CD14-positive monocyte (primary cell): ENCODE measurements around the gene DUOXA2. TPM values are rescaled to one million over a fixed set of nuclear protein-coding genes. Genes with fewer than 3 reads are reported as not detected.

Source experiments
- DNase-seq, 3 donors: peaks; one replicate each; pipeline ENCODE4 v3.0.0-alpha.2; 2011 to 2022
- H2AFZ ChIP-seq: 2 replicates; pipeline ENCODE4 v1.6.0; 2012; ENCODE audit warnings: mild to moderate bottlenecking, low read depth, low read length, inconsistent platforms; ENCODE audit not compliant: insufficient read depth, poor library complexity, severe bottlenecking
- H3K27ac ChIP-seq, 2 donors: 1 replicate in 1 of 2; 2 replicates in 1 of 2; pipeline ENCODE4 v1.5.1; 2012 to 2013; ENCODE audit warnings: low read length in 2 of 2, control low read depth in 1 of 2, inconsistent platforms in 1 of 2, low read depth in 1 of 2, mild to moderate bottlenecking in 1 of 2
- H3K27me3 ChIP-seq, 2 donors: one replicate each; pipeline versions ENCODE4 v1.6.0 to v1.6.1; 2011 to 2013; ENCODE audit warnings: low read length in 2 of 2; ENCODE audit not compliant: control insufficient read depth in 2 of 2, insufficient read depth in 2 of 2
- H3K36me3 ChIP-seq, 2 donors: replicated peaks in 1 of 2; 1 replicate in 1 of 2; 2 replicates in 1 of 2; pipeline versions ENCODE4 v1.5.1 to v1.6.1; 2012 to 2013; ENCODE audit warnings: low read length in 2 of 2, control low read depth in 1 of 2, inconsistent platforms in 1 of 2, mild to moderate bottlenecking in 1 of 2; ENCODE audit not compliant: insufficient read depth in 2 of 2, control insufficient read depth in 1 of 2
- H3K4me1 ChIP-seq, 2 donors: 1 replicate in 1 of 2; 2 replicates in 1 of 2; pipeline versions ENCODE4 v1.5.1 to v1.6.1; 2012 to 2013; ENCODE audit warnings: low read length in 2 of 2, control low read depth in 1 of 2, inconsistent platforms in 1 of 2, mild to moderate bottlenecking in 1 of 2, moderate library complexity in 1 of 2; ENCODE audit not compliant: insufficient read depth in 2 of 2, control insufficient read depth in 1 of 2
- H3K4me2 ChIP-seq: replicated peaks from 2 replicates; pipeline ENCODE3; 2012; ENCODE audit warnings: low read length, moderate library complexity, mild to moderate bottlenecking; ENCODE audit not compliant: poor library complexity, severe bottlenecking; ENCODE audit errors: extremely low read depth
- H3K4me3 ChIP-seq, 3 experiments: fragments of 200-600 bp in 1 of 3; sonication (generic) in 1 of 3; replicated peaks in 1 of 3; 1 replicate in 2 of 3; 2 replicates in 1 of 3; pipeline ENCODE4 v1.5.1; 2011 to 2013; ENCODE audit warnings: low read length in 3 of 3, mild to moderate bottlenecking in 3 of 3, control low read depth in 2 of 3, low read depth in 2 of 3, inconsistent platforms in 1 of 3, moderate library complexity in 1 of 3
- H3K79me2 ChIP-seq: 2 replicates; pipeline ENCODE4 v1.6.0; 2012; ENCODE audit warnings: mild to moderate bottlenecking, control low read depth, inconsistent platforms, low read length, moderate library complexity; ENCODE audit not compliant: insufficient read depth
- H3K9ac ChIP-seq: 2 replicates; pipeline ENCODE4 v1.6.0; 2017; ENCODE audit warnings: low read length, mild to moderate bottlenecking; ENCODE audit not compliant: insufficient read depth, poor library complexity, severe bottlenecking
- H3K9me3 ChIP-seq, 2 donors: replicated peaks in 1 of 2; 1 replicate in 1 of 2; 2 replicates in 1 of 2; pipeline versions ENCODE4 v1.5.1 to v1.6.1; 2012 to 2013; ENCODE audit warnings: low read length in 2 of 2, control low read depth in 1 of 2; ENCODE audit not compliant: control insufficient read depth in 1 of 2, insufficient read depth in 1 of 2
- H4K20me1 ChIP-seq: 2 replicates; pipeline ENCODE4 v1.6.0; 2012; ENCODE audit warnings: mild to moderate bottlenecking, low read length, control low read depth, moderate library complexity; ENCODE audit not compliant: insufficient read depth
- H3K27ac Mint-ChIP-seq, 7 donors: one replicate each; pipeline ENCODE4 v1.8.0; 2020; ENCODE audit warnings: mild to moderate bottlenecking in 7 of 7, mixed read lengths in 7 of 7, moderate library complexity in 6 of 7, inconsistent platforms in 2 of 7
- H3K27me3 Mint-ChIP-seq, 3 donors: one replicate each; pipeline ENCODE4 v1.8.0; 2021 to 2022; ENCODE audit warnings: low read depth in 3 of 3, mild to moderate bottlenecking in 3 of 3, mixed read lengths in 3 of 3, moderate library complexity in 3 of 3, inconsistent platforms in 1 of 3
- H3K36me3 Mint-ChIP-seq, 2 donors: one replicate each; pipeline ENCODE4 v1.8.0; 2020; ENCODE audit warnings: mixed read lengths in 2 of 2, inconsistent platforms in 1 of 2, mild to moderate bottlenecking in 1 of 2
- H3K4me1 Mint-ChIP-seq: one replicate; pipeline ENCODE4 v1.8.0; 2020; ENCODE audit warnings: mild to moderate bottlenecking, mixed read lengths
- H3K4me3 Mint-ChIP-seq, 2 donors: one replicate each; pipeline ENCODE4 v1.8.0; 2020; ENCODE audit warnings: mild to moderate bottlenecking in 2 of 2, mixed read lengths in 2 of 2, moderate library complexity in 1 of 2
- H3K9me3 Mint-ChIP-seq, 7 donors: one replicate each; pipeline ENCODE4 v1.8.0; 2020 to 2022; ENCODE audit warnings: mixed read lengths in 7 of 7, mild to moderate bottlenecking in 6 of 7, moderate library complexity in 6 of 7, inconsistent platforms in 2 of 7
- WGBS: methylation state at CpG from one replicate; pipeline ENCODE4 v1.1.5; 2013; ENCODE audit warnings: missing lambda C conversion rate; ENCODE audit not compliant: insufficient coverage; 5-methylcytosine and 5-hydroxymethylcytosine counted together
- intact Hi-C, 2 donors: fragments of 100-400 bp; cut with micrococcal nuclease; formaldehyde crosslinking; loops; one replicate each; pipeline versions ENCODE4 v1.15.0 to v1.15.1; 2023
- polyA plus RNA-seq, 3 donors: library from polyadenylated mRNA; depleted of rRNA in 1 of 3; unstranded in 2 of 3; stranded (reverse) in 1 of 3; fragments of 300-500 nt in 2 of 3; fragments of >200 nt in 1 of 3; fragmentation: Illumina TruSeq in 2 of 3; gene quantifications; 1 replicate in 2 of 3; 2 replicates in 1 of 3; pipeline ENCODE4 v1.2.3, GENCODE V29; 2012 to 2021
- TF ChIP-seq, protein P1 (sequence below): fragments of 200-600 bp; IDR thresholded peaks from one replicate; pipeline ENCODE4 v1.8.0; 2022; ENCODE audit warnings: antibody characterized with exemption, mild to moderate bottlenecking

DUOXA2 gene
- polyA plus RNA-seq, 3 donors: not detected

GRCh38 chr15:45136378-45136764, 22.2 kb downstream of the DUOXA2 start:
- intact Hi-C loops: no loop called here
- Histone ChIP-seq H3K27me3 (peaks cover 29 to 54% of the 10 kb centered on the region in 2 donors), H3K4me1 (peaks cover 0 to 5% of the 10 kb centered on the region in 2 donors), H3K9me3 (peaks cover 0 to 17% of the 10 kb centered on the region in 2 donors), H4K20me1 (no peaks in the 10 kb centered on the region), H3K4me2 (no peak overlapping the region), H3K36me3 (no peaks in the 10 kb centered on the region), H3K79me2 (no peaks in the 10 kb centered on the region), H3K27ac (no peak overlapping the region), H3K9ac (no peak overlapping the region), H3K4me3 (no peak overlapping the region), H2AFZ (no peak overlapping the region)
- peaks cover 10% of the 10 kb centered on the region for H3K4me1 Mint-ChIP-seq
- H3K36me3 Mint-ChIP-seq: no peaks in the 10 kb centered on the region
- TF ChIP-seq, protein P1, sequence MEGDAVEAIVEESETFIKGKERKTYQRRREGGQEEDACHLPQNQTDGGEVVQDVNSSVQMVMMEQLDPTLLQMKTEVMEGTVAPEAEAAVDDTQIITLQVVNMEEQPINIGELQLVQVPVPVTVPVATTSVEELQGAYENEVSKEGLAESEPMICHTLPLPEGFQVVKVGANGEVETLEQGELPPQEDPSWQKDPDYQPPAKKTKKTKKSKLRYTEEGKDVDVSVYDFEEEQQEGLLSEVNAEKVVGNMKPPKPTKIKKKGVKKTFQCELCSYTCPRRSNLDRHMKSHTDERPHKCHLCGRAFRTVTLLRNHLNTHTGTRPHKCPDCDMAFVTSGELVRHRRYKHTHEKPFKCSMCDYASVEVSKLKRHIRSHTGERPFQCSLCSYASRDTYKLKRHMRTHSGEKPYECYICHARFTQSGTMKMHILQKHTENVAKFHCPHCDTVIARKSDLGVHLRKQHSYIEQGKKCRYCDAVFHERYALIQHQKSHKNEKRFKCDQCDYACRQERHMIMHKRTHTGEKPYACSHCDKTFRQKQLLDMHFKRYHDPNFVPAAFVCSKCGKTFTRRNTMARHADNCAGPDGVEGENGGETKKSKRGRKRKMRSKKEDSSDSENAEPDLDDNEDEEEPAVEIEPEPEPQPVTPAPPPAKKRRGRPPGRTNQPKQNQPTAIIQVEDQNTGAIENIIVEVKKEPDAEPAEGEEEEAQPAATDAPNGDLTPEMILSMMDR: no peak
- peak overlapping the region in 1 of 2 donors; percentile 60 for H3K4me3 Mint-ChIP-seq
- H3K27ac Mint-ChIP-seq: no peak overlapping the region
- peaks cover 50 to 65% (median 55%) of the 10 kb centered on the region in 3 donors for H3K27me3 Mint-ChIP-seq
- no CpG with 5 or more reads among the region's 10 CpGs for WGBS
- no peak for DNase-seq
- H3K9me3 Mint-ChIP-seq: peaks cover 0 to 12% (median 3%) of the 10 kb centered on the region in 7 donors

DNA sequence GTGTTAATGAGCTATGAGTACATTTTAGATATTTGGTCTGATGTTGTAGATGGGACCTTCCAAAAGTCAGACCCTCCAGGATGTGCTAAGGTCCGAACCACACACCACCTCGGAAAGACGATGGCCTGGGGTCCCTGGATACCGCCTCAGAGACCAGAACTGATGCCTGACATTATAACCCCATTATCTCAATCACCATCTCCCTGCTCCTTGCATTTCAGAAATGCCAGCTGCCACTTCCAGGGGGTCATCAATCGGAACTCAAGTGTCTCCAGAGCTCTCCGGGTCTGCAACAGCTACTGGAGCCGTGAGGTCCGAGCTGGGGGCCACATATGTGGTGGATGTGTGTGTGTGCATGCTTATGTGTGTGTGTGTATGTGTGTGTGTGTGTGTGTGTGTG, 23.6 kb downstream of the DUOXA2 start:
- peaks cover 44 to 53% (median 45%) of the 10 kb centered on the region in 3 donors for H3K27me3 Mint-ChIP-seq
- H3K27ac ChIP-seq: no peak overlapping the region
- peaks cover 10% of the 10 kb centered on the region for H3K4me1 Mint-ChIP-seq
- no peak overlapping the region for H3K27ac Mint-ChIP-seq
- no peak overlapping the region for H3K4me3 ChIP-seq
- H3K36me3 ChIP-seq: no peaks in the 10 kb centered on the region
- peaks cover 0 to 12% (median 3%) of the 10 kb centered on the region in 7 donors for H3K9me3 Mint-ChIP-seq
- intact Hi-C loops: no loop called here
- no peak overlapping the region for H3K4me2 ChIP-seq
- no peak overlapping the region for H2AFZ ChIP-seq
- no peaks in the 10 kb centered on the region for H3K36me3 Mint-ChIP-seq
- TF ChIP-seq, protein P1: no peak
- DNase-seq: no peak
- H3K9me3 ChIP-seq: peaks cover 0 to 17% of the 10 kb centered on the region in 2 donors
- H3K4me3 Mint-ChIP-seq: no peak overlapping the region
- no peak overlapping the region for H3K9ac ChIP-seq
- no peaks in the 10 kb centered on the region for H4K20me1 ChIP-seq
- no peaks in the 10 kb centered on the region for H3K79me2 ChIP-seq
- peaks cover 0 to 5% of the 10 kb centered on the region in 2 donors for H3K4me1 ChIP-seq
- H3K27me3 ChIP-seq: peaks cover 21 to 41% of the 10 kb centered on the region in 2 donors
- WGBS: 90% methylated on average over 7 of the region's 8 CpGs
